ENCODE data around the gene SPACA7. TPM values are rescaled to one million over a fixed set of nuclear protein-coding genes. Genes with fewer than 3 reads are reported as not detected.
A peak's percentile ranks its signal among the peaks of the same experiment; 100 is the strongest.

Gene SPACA7
- total and polyA plus RNA-seq, 4 donors = not detected

DNA sequence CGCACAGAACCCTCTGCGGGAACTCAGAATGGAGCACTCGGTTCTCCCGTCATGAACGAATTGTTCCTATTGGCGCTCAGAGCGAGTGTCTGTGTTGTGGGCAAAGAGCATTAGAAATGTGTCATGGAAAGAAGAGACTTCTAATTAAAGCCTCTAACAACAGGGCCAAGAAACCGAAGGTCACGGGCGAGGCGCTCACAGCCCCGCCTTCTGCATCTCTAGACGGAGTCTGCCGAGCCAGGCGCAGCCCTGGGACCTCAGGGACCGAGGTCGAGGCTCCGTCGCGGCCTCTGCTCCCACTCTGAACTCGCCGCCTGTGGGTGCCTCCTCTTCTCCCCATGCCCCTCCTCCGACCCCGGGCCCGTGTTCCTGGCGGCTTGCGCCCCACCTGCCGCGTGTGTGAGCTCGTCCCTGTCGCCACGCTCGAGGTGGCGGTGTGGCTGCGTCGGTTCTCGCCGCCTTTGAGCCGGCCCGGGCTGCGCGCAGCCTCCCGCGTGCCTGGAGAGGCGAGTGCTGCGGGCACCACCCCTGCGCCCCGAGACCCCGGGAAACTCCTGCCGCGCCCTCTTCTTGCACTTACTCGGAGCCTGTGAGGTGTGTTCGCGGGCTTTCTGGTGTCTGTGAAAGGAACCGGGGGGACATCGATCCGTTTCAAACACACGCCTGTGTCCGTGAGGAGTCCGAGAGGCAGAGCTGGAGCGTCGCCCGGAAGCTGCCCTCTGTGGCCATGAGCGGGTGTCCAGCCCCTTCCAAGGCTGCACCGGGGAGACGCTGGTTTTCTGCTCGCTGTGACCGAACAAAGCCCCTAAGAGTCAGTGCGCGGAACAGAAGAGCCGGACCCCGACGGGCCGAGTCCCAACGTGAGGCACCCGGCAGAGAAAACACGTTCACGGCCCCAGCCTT lies 45.4 kb upstream of the SPACA7 start:
- Histone ChIP-seq H3K27ac (ENCODE audit: low read depth in 1 of 2, low read length in 2 of 2) (no peak overlapping the region), H3K27me3 (ENCODE audit: control insufficient read depth in 4 of 4, insufficient read depth in 4 of 4, low read length in 3 of 4) (no peaks in the 10 kb centered on the region), H3K9me3 (ENCODE audit: control insufficient read depth in 4 of 4, low read length in 3 of 4) (no peaks in the 10 kb centered on the region), H3K4me1 (ENCODE audit: control insufficient read depth in 4 of 4, insufficient read depth in 4 of 4, low read length in 3 of 4) (peaks cover 2 to 8% (median 5%) of the 10 kb centered on the region in 4 donors), H3K36me3 (ENCODE audit: control insufficient read depth in 4 of 4, insufficient read depth in 3 of 4, low read depth in 1 of 4, low read length in 3 of 4) (no peaks in the 10 kb centered on the region), H3K9ac (ENCODE audit: low read depth in 1 of 2, low read length in 2 of 2) (no peak overlapping the region), H3K4me3 (ENCODE audit: low read depth in 1 of 3, low read length in 3 of 3) (peak overlapping the region in 1 of 3 donors; percentile 14)
- WGBS = 24% methylated on average over 78 of the region's 78 CpGs
- DNase-seq (ENCODE audit: low spot score) = no peak
- TF ChIP-seq TAF1 (conservative IDR thresholded peaks at IDR 0.05) (no peak), FOXA2 (IDR thresholded peaks at IDR 0.05) (no peak), FOXA1 (IDR thresholded peaks at IDR 0.05) (no peak), JUND (IDR thresholded peaks at IDR 0.05) (no peak)
- TF ChIP-seq, protein P1, sequence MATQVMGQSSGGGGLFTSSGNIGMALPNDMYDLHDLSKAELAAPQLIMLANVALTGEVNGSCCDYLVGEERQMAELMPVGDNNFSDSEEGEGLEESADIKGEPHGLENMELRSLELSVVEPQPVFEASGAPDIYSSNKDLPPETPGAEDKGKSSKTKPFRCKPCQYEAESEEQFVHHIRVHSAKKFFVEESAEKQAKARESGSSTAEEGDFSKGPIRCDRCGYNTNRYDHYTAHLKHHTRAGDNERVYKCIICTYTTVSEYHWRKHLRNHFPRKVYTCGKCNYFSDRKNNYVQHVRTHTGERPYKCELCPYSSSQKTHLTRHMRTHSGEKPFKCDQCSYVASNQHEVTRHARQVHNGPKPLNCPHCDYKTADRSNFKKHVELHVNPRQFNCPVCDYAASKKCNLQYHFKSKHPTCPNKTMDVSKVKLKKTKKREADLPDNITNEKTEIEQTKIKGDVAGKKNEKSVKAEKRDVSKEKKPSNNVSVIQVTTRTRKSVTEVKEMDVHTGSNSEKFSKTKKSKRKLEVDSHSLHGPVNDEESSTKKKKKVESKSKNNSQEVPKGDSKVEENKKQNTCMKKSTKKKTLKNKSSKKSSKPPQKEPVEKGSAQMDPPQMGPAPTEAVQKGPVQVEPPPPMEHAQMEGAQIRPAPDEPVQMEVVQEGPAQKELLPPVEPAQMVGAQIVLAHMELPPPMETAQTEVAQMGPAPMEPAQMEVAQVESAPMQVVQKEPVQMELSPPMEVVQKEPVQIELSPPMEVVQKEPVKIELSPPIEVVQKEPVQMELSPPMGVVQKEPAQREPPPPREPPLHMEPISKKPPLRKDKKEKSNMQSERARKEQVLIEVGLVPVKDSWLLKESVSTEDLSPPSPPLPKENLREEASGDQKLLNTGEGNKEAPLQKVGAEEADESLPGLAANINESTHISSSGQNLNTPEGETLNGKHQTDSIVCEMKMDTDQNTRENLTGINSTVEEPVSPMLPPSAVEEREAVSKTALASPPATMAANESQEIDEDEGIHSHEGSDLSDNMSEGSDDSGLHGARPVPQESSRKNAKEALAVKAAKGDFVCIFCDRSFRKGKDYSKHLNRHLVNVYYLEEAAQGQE (IDR thresholded peaks at IDR 0.05) = no peak

DNA sequence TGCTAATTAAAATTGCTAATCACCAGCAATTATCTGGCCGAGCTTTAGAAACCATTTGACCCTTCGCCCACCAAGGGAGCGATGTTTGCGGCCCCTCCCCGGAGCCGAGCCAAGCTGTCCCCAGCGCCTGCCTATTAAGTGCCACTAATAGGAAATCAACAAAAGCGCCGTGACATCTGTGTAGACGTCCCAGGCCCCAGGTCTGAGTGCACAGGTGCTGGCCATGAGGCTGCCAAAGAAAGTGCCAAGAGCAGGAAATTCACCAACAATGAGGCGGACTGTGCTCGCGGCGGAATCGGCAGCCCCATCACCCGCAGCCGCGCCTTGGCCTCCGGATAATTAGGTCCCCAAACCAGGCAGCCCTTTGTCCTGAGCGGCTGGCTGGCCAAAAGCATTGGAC lies 44.5 kb upstream of the SPACA7 start:
- Histone ChIP-seq H3K9me3 (ENCODE audit: control insufficient read depth in 4 of 4, low read length in 3 of 4) (no peaks in the 10 kb centered on the region), H3K27ac (ENCODE audit: low read depth in 1 of 2, low read length in 2 of 2) (no peak overlapping the region), H3K4me3 (ENCODE audit: low read depth in 1 of 3, low read length in 3 of 3) (no peak overlapping the region), H3K9ac (ENCODE audit: low read depth in 1 of 2, low read length in 2 of 2) (no peak overlapping the region), H3K36me3 (ENCODE audit: control insufficient read depth in 4 of 4, insufficient read depth in 3 of 4, low read depth in 1 of 4, low read length in 3 of 4) (no peaks in the 10 kb centered on the region), H3K27me3 (ENCODE audit: control insufficient read depth in 4 of 4, insufficient read depth in 4 of 4, low read length in 3 of 4) (no peaks in the 10 kb centered on the region), H3K4me1 (ENCODE audit: control insufficient read depth in 4 of 4, insufficient read depth in 4 of 4, low read length in 3 of 4) (peaks cover 2 to 8% (median 5%) of the 10 kb centered on the region in 4 donors)
- TF ChIP-seq, protein P2, sequence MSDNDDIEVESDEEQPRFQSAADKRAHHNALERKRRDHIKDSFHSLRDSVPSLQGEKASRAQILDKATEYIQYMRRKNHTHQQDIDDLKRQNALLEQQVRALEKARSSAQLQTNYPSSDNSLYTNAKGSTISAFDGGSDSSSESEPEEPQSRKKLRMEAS (IDR thresholded peaks at IDR 0.05) = no peak
- TF ChIP-seq HNF4G (IDR thresholded peaks at IDR 0.05) (no peak), HNF4A (conservative IDR thresholded peaks at IDR 0.05) (no peak), RAD21 (IDR thresholded peaks at IDR 0.05) (no peak), FOXA1 (IDR thresholded peaks at IDR 0.05) (no peak), JUND (IDR thresholded peaks at IDR 0.05) (no peak), TAF1 (conservative IDR thresholded peaks at IDR 0.05) (no peak), SP1 (IDR thresholded peaks at IDR 0.05) (no peak), RXRA (IDR thresholded peaks at IDR 0.05) (no peak), NR2F2 (IDR thresholded peaks at IDR 0.05) (no peak), YY1 (IDR thresholded peaks at IDR 0.05) (no peak), EGR1 (IDR thresholded peaks at IDR 0.05; ENCODE audit: low read depth in 2 of 2) (no peak)
- TF ChIP-seq, protein P3, sequence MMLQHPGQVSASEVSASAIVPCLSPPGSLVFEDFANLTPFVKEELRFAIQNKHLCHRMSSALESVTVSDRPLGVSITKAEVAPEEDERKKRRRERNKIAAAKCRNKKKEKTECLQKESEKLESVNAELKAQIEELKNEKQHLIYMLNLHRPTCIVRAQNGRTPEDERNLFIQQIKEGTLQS (IDR thresholded peaks at IDR 0.05) = no peak
- TF ChIP-seq, protein P4, sequence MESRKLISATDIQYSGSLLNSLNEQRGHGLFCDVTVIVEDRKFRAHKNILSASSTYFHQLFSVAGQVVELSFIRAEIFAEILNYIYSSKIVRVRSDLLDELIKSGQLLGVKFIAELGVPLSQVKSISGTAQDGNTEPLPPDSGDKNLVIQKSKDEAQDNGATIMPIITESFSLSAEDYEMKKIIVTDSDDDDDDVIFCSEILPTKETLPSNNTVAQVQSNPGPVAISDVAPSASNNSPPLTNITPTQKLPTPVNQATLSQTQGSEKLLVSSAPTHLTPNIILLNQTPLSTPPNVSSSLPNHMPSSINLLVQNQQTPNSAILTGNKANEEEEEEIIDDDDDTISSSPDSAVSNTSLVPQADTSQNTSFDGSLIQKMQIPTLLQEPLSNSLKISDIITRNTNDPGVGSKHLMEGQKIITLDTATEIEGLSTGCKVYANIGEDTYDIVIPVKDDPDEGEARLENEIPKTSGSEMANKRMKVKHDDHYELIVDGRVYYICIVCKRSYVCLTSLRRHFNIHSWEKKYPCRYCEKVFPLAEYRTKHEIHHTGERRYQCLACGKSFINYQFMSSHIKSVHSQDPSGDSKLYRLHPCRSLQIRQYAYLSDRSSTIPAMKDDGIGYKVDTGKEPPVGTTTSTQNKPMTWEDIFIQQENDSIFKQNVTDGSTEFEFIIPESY (IDR thresholded peaks at IDR 0.05) = no peak
- TF ChIP-seq, protein P5, sequence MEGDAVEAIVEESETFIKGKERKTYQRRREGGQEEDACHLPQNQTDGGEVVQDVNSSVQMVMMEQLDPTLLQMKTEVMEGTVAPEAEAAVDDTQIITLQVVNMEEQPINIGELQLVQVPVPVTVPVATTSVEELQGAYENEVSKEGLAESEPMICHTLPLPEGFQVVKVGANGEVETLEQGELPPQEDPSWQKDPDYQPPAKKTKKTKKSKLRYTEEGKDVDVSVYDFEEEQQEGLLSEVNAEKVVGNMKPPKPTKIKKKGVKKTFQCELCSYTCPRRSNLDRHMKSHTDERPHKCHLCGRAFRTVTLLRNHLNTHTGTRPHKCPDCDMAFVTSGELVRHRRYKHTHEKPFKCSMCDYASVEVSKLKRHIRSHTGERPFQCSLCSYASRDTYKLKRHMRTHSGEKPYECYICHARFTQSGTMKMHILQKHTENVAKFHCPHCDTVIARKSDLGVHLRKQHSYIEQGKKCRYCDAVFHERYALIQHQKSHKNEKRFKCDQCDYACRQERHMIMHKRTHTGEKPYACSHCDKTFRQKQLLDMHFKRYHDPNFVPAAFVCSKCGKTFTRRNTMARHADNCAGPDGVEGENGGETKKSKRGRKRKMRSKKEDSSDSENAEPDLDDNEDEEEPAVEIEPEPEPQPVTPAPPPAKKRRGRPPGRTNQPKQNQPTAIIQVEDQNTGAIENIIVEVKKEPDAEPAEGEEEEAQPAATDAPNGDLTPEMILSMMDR (IDR thresholded peaks at IDR 0.05; ENCODE audit: low read depth, low read length, missing input control) = no peak
- no peak for DNase-seq (ENCODE audit: low spot score)
- 45% methylated on average over 20 of the region's 20 CpGs for WGBS
